SKM-1 treated with dmso at 0.1 percent for 144 hours (cell line): ENCODE data around the gene RNF224.

ENCODE experiments used
- DNase-seq: peaks from one replicate; lab custom pipeline; 2025; ENCODE audit not compliant: unreplicated experiment; lab: John Stamatoyannopoulos, UW

RNF224 gene

GRCh38 chr9:137191691-137192447 is 35.4 kb upstream of the RNF224 start:
- DNase-seq: no peak

- no peak for DNase-seq
Measured at GRCh38 chr9:137192448-137192780, 34.9 kb upstream of the RNF224 start.

GRCh38 chr9:137192859-137193258 is 34.4 kb upstream of the RNF224 start:
- DNase-seq: no peak

- no peak for DNase-seq
Measured at GRCh38 chr9:137193771-137194170, 33.5 kb upstream of the RNF224 start.

- DNase-seq: no peak
Measured at GRCh38 chr9:137194388-137194787, 32.9 kb upstream of the RNF224 start.

- DNase-seq: no peak
Measured at GRCh38 chr9:137194909-137195308, 32.4 kb upstream of the RNF224 start.

GRCh38 chr9:137195525-137196220 is 31.6 kb upstream of the RNF224 start:
- no peak for DNase-seq

- no peak for DNase-seq
Measured at GRCh38 chr9:137198051-137198901, 29.0 kb upstream of the RNF224 start.

GRCh38 chr9:137198902-137199283 is 28.4 kb upstream of the RNF224 start:
- DNase-seq: no peak

- DNase-seq: no peak
Measured at GRCh38 chr9:137199411-137200121, 27.7 kb upstream of the RNF224 start.

- peak; percentile 99 for DNase-seq
Measured at GRCh38 chr9:137200311-137201204, 26.7 kb upstream of the RNF224 start, which contains the start of gene TPRN. TSS of gene TPRN (minus strand) at chr9:137200741. CDS start at chr9:137200711, 30 bp downstream.

- no peak for DNase-seq
Measured at GRCh38 chr9:137201205-137201868, 26.0 kb upstream of the RNF224 start.

GRCh38 chr9:137202966-137203365 is 24.3 kb upstream of the RNF224 start:
- no peak for DNase-seq

GRCh38 chr9:137204731-137205125 is 22.6 kb upstream of the RNF224 start:
- DNase-seq: no peak

- peak; percentile 65 for DNase-seq
Measured at GRCh38 chr9:137205126-137206069, 21.9 kb upstream of the RNF224 start, which contains the start of the genes NDOR1 and TMEM203. TSS of gene NDOR1 (plus strand) at chr9:137205700. CDS start at chr9:137205778, 78 bp downstream. TSS of gene TMEM203 (minus strand) at chr9:137205648. CDS start at chr9:137205414, 234 bp downstream.

GRCh38 chr9:137206602-137207001 is 20.7 kb upstream of the RNF224 start:
- DNase-seq: no peak

- no peak for DNase-seq
Measured at GRCh38 chr9:137211532-137211931, 15.8 kb upstream of the RNF224 start.

GRCh38 chr9:137212520-137212919 is 14.8 kb upstream of the RNF224 start:
- no peak for DNase-seq
